Liver (tissue), 10 donors: Measurements from ENCODE around the gene CMIP. TPM values are rescaled to one million over a fixed set of nuclear protein-coding genes. Genes with fewer than 3 reads are reported as not detected.

ENCODE experiments used
- DNase-seq: peaks from one replicate; pipeline ENCODE4 v3.0.0-alpha.2; 2017; ENCODE audit warnings: low spot score
- H3K27ac ChIP-seq, 2 donors: one replicate each; pipeline ENCODE4 v1.7.0; 2013; ENCODE audit warnings: inconsistent platforms in 2 of 2, low read length in 2 of 2, control low read depth in 1 of 2, low read depth in 1 of 2, mild to moderate bottlenecking in 1 of 2
- H3K27me3 ChIP-seq, 4 donors: one replicate each; pipeline versions ENCODE4 v1.6.1 to v1.7.0; 2013; ENCODE audit warnings: low read length in 3 of 4, inconsistent platforms in 1 of 4, mild to moderate bottlenecking in 1 of 4, moderate library complexity in 1 of 4; ENCODE audit not compliant: control insufficient read depth in 4 of 4, insufficient read depth in 4 of 4
- H3K36me3 ChIP-seq, 4 donors: one replicate each; pipeline versions ENCODE4 v1.6.1 to v1.7.0; 2013; ENCODE audit warnings: low read length in 3 of 4, mild to moderate bottlenecking in 3 of 4, low read depth in 1 of 4, moderate library complexity in 1 of 4; ENCODE audit not compliant: control insufficient read depth in 4 of 4, insufficient read depth in 3 of 4
- H3K4me1 ChIP-seq, 4 donors: one replicate each; pipeline versions ENCODE4 v1.6.1 to v1.7.0; 2013; ENCODE audit warnings: low read length in 3 of 4, mild to moderate bottlenecking in 3 of 4, moderate library complexity in 1 of 4; ENCODE audit not compliant: control insufficient read depth in 4 of 4, insufficient read depth in 4 of 4
- H3K4me3 ChIP-seq, 3 donors: one replicate each; pipeline versions ENCODE4 v1.6.1 to v1.7.0; 2013; ENCODE audit warnings: low read length in 3 of 3, control low read depth in 1 of 3, low read depth in 1 of 3, mild to moderate bottlenecking in 1 of 3
- H3K9ac ChIP-seq, 2 donors: one replicate each; pipeline ENCODE4 v1.7.0; 2013; ENCODE audit warnings: low read length in 2 of 2, mild to moderate bottlenecking in 2 of 2, moderate library complexity in 2 of 2, control low read depth in 1 of 2, low read depth in 1 of 2
- H3K9me3 ChIP-seq, 4 donors: one replicate each; pipeline versions ENCODE4 v1.6.1 to v1.7.0; 2013; ENCODE audit warnings: low read length in 3 of 4; ENCODE audit not compliant: control insufficient read depth in 4 of 4
- HNF4G ChIP-seq: IDR thresholded peaks from 2 replicates; pipeline ENCODE4 v1.6.1; 2016; ENCODE audit warnings: antibody characterized with exemption
- MAX ChIP-seq: IDR thresholded peaks from 2 replicates; pipeline ENCODE4 v1.6.1; 2016; ENCODE audit warnings: antibody characterized with exemption
- ZBTB33 ChIP-seq: IDR thresholded peaks from 2 replicates; pipeline ENCODE4 v1.6.1; 2016; ENCODE audit warnings: antibody characterized with exemption
- WGBS: extraction: QIAGEN DNeasy Blood & Tissue Kit; methylation state at CpG from one replicate; pipeline ENCODE4 v1.1.7; 2013; 5-methylcytosine and 5-hydroxymethylcytosine counted together
- polyA plus RNA-seq, 2 donors: library from polyadenylated mRNA; stranded (reverse) in 1 of 2; unstranded in 1 of 2; fragments of 200-250 nt in 1 of 2; fragments of >200 nt in 1 of 2; fragmentation: Nextera tagmentation in 1 of 2; extraction: Ambion mirVana in 1 of 2; gene quantifications; one replicate each; pipeline versions ENCODE4 v1.2.1 to v1.2.3, GENCODE V29; 2013 to 2015
- small RNA-seq: library from RNA; depleted of rRNA; stranded (forward); fragments of <200 nt; gene quantifications from one replicate; pipeline ENCODE3, GENCODE V24; 2014
- total RNA-seq, 2 donors: library from RNA; depleted of rRNA; stranded (reverse); fragments of >200 nt; gene quantifications; one replicate each; pipeline ENCODE4 v1.2.3, GENCODE V29; 2014
- donor health status: healthy.
- donor health status: healthy.
- donor health status: healthy.
- donor health status: healthy.
- donor health status: healthy.

The CMIP gene
- total and polyA plus RNA-seq, 4 donors, result 1.7 to 15.6 (median 10.1) TPM

GRCh38 chr16:81758376-81758775, 313.8 kb downstream of the CMIP start:
- DNase-seq, result no peak
- Histone ChIP-seq H3K27ac (no peak overlapping the region), H3K4me3 (no peak overlapping the region), H3K27me3 (no peaks in the 10 kb centered on the region), H3K9ac (no peak overlapping the region), H3K4me1 (peaks cover 0 to 4% (median 0%) of the 10 kb centered on the region in 4 donors), H3K9me3 (no peaks in the 10 kb centered on the region), H3K36me3 (no peaks in the 10 kb centered on the region)
- WGBS, result 33% methylated on average over 2 of the region's 2 CpGs
- TF ChIP-seq MAX, result no peak
- TF ChIP-seq ZBTB33, result no peak
- no peak for TF ChIP-seq HNF4G

Small RNA genes within 50 kb of the gene (small RNA-seq; reads per million reads assigned to genes)
- gene MIR6504 (not detected), gene MIR7854 (0.07 reads per million)

Other genes with a start within 250 kb of the CMIP start
- gene BCO1, start 206.1 kb upstream of the CMIP start, total RNA-seq, result under 1 TPM; 0.23 to 0.50 TPM
- under 1 TPM; 0.11 to 0.35 TPM for gene BCO1, start 206.1 kb upstream of the CMIP start, polyA plus RNA-seq
- 1 to 10 TPM; 2.3 to 5.5 TPM for gene GAN, start 129.8 kb upstream of the CMIP start, total RNA-seq
- gene GAN, start 129.8 kb upstream of the CMIP start, polyA plus RNA-seq, result under 1 TPM; 0.33 to 0.61 TPM